Stimulated activated naive B cell treated with anti-CD40 and anti-IgM and Interleukin-4, amounts not matched to agents 10 μg/mL and 1 μg/mL and 100 μg/mL, for 72 hours (primary cell): ENCODE results near the gene ZBTB16.

Source experiments
- ATAC-seq, 2 donors: fragments of 150-1000 bp; cut with Tn5 transposase; replicated peaks; 2 replicates each; pipeline ENCODE4 v1.10.0; 2021; ENCODE audit warnings: moderate library complexity in 1 of 2
- DNase-seq: peaks from one replicate; pipeline ENCODE4 v3.0.0; 2021
- H3K27ac Mint-ChIP-seq: one replicate; pipeline ENCODE4 v1.8.0; 2022; ENCODE audit warnings: mild to moderate bottlenecking, mixed read lengths
- H3K27me3 Mint-ChIP-seq, 2 donors: one replicate each; pipeline ENCODE4 v1.8.0; 2022; ENCODE audit warnings: mixed read lengths in 2 of 2
- H3K36me3 Mint-ChIP-seq, 2 donors: one replicate each; pipeline ENCODE4 v1.8.0; 2022; ENCODE audit warnings: mixed read lengths in 2 of 2, mild to moderate bottlenecking in 1 of 2
- H3K4me1 Mint-ChIP-seq, 2 donors: one replicate each; pipeline ENCODE4 v1.8.0; 2022; ENCODE audit warnings: mixed read lengths in 2 of 2, mild to moderate bottlenecking in 1 of 2
- H3K4me3 Mint-ChIP-seq, 2 donors: one replicate each; pipeline ENCODE4 v1.8.0; 2022; ENCODE audit warnings: mild to moderate bottlenecking in 2 of 2, mixed read lengths in 2 of 2, moderate library complexity in 1 of 2
- H3K9me3 Mint-ChIP-seq, 2 donors: one replicate each; pipeline ENCODE4 v1.8.0; 2022; ENCODE audit warnings: mixed read lengths in 2 of 2, mild to moderate bottlenecking in 1 of 2

The ZBTB16 gene

GRCh38 chr11:114078423-114078822 lies 18.9 kb downstream of the ZBTB16 start:
- peaks cover 1 to 3% of the 10 kb centered on the region in 2 donors for H3K36me3 Mint-ChIP-seq
- no peak overlapping the region for H3K4me3 Mint-ChIP-seq
- no peak for DNase-seq
- peaks cover 54 to 89% of the 10 kb centered on the region in 2 donors for H3K4me1 Mint-ChIP-seq
- H3K27ac Mint-ChIP-seq, result no peak overlapping the region
- no peak for ATAC-seq
- H3K9me3 Mint-ChIP-seq, result no peaks in the 10 kb centered on the region
- H3K27me3 Mint-ChIP-seq, result peaks cover 23 to 39% of the 10 kb centered on the region in 2 donors

- H3K4me3 Mint-ChIP-seq, result no peak overlapping the region
- H3K9me3 Mint-ChIP-seq, result no peaks in the 10 kb centered on the region
- ATAC-seq (no peak), DNase-seq (no peak)
- H3K4me1 Mint-ChIP-seq, result peaks cover 52 to 87% of the 10 kb centered on the region in 2 donors
- H3K27ac Mint-ChIP-seq, result no peak overlapping the region
- peaks cover 1 to 3% of the 10 kb centered on the region in 2 donors for H3K36me3 Mint-ChIP-seq
- peaks cover 26 to 48% of the 10 kb centered on the region in 2 donors for H3K27me3 Mint-ChIP-seq
These were observed 20.1 kb downstream of the ZBTB16 start for GRCh38 chr11:114079511-114080065.

DNA sequence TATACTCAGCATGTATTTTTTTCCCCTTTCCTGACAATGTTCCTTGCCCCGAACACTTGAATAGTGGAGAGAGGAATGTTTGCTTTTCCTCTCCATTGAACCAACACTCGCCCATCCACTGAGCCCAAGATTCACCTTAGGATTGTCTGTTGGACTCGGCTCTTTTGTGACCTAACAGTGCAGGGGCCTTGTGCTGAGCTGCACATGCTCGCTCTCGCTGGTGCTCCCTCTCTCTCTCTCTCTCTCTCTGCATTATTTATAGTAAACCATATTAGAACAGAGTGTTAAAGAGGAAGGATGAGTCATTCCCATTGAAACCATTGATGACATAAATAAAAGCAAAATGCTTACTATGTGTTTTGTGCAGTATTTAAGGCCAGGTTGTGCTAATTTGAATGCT lies 20.7 kb downstream of the ZBTB16 start:
- Mint-ChIP-seq H3K4me3 (no peak overlapping the region), H3K36me3 (peaks cover 0 to 3% of the 10 kb centered on the region in 2 donors), H3K9me3 (no peaks in the 10 kb centered on the region), H3K4me1 (peaks cover 48 to 80% of the 10 kb centered on the region in 2 donors), H3K27ac (no peak overlapping the region), H3K27me3 (peaks cover 20 to 42% of the 10 kb centered on the region in 2 donors)
- ATAC-seq, result peak; percentile 64 to 65
- DNase-seq, result no peak

GRCh38 chr11:114080769-114081168 lies 21.3 kb downstream of the ZBTB16 start:
- ATAC-seq (no peak), DNase-seq (no peak)
- Mint-ChIP-seq H3K9me3 (no peaks in the 10 kb centered on the region), H3K4me1 (peaks cover 51 to 78% of the 10 kb centered on the region in 2 donors), H3K4me3 (no peak overlapping the region), H3K27ac (no peak overlapping the region), H3K27me3 (peaks cover 23 to 38% of the 10 kb centered on the region in 2 donors), H3K36me3 (peaks cover 0 to 2% of the 10 kb centered on the region in 2 donors)

DNA sequence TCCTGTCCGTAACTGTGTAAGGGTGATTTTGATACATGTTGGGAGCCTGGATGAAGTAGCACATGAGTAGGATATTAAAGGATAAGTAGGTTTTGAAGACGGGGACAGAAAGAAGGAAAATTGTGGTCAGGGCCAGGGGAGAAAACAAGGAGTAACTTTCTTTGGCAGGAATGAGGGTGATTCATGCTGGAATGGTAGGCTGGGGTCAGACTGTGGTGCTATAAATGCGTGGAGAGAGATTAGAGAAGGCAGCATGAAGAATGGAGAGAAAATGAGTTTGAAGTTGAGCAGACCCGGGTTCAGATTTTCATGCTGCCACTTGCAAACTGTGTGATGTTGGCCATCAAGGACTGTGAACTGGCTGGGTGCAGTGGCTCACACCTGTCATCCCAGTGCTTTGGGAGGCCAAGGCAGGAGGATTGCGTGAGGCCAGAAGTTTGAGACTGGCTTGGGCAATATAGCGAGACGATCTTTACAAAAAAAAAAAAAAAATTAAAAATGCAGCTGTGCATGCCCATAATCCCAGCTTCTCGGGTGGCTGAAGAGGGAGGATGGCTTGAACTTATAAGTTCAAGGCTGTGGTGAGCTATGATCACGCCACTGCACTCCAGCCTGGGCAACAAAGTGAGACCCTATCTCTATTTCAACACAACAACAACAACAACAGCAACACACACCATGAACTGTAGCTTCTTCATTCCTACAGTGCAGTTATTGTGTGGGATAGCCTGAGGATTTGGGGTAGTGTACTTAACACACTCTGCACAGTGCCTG lies 22.3 kb downstream of the ZBTB16 start:
- Mint-ChIP-seq H3K27me3 (peaks cover 19 to 32% of the 10 kb centered on the region in 2 donors), H3K4me3 (no peak overlapping the region), H3K4me1 (peaks cover 51 to 71% of the 10 kb centered on the region in 2 donors)

GRCh38 chr11:114082415-114082748 lies 22.9 kb downstream of the ZBTB16 start:
- Mint-ChIP-seq H3K4me3 (no peak overlapping the region), H3K36me3 (peaks cover 3 to 6% of the 10 kb centered on the region in 2 donors), H3K27me3 (peaks cover 15 to 27% of the 10 kb centered on the region in 2 donors), H3K4me1 (peaks cover 53 to 71% of the 10 kb centered on the region in 2 donors), H3K27ac (no peak overlapping the region), H3K9me3 (no peaks in the 10 kb centered on the region)
- DNase-seq (no peak), ATAC-seq (no peak)

More for the DNA sequence above, 22.3 kb downstream of the ZBTB16 start:
- H3K27ac Mint-ChIP-seq, result no peak overlapping the region
- peaks cover 0 to under 1% of the 10 kb centered on the region in 2 donors for H3K36me3 Mint-ChIP-seq
- no peaks in the 10 kb centered on the region for H3K9me3 Mint-ChIP-seq
- ATAC-seq, result no peak
- DNase-seq, result no peak

GRCh38 chr11:114082767-114083181 lies 23.3 kb downstream of the ZBTB16 start:
- Mint-ChIP-seq H3K9me3 (no peaks in the 10 kb centered on the region), H3K4me1 (peaks cover 50 to 69% of the 10 kb centered on the region in 2 donors), H3K4me3 (peak overlapping the region; percentile 5 to 48), H3K27me3 (peaks cover 13 to 24% of the 10 kb centered on the region in 2 donors), H3K36me3 (peaks cover 4 to 7% of the 10 kb centered on the region in 2 donors), H3K27ac (no peak overlapping the region)
- ATAC-seq (peak; percentile 31 to 35), DNase-seq (no peak)

DNA sequence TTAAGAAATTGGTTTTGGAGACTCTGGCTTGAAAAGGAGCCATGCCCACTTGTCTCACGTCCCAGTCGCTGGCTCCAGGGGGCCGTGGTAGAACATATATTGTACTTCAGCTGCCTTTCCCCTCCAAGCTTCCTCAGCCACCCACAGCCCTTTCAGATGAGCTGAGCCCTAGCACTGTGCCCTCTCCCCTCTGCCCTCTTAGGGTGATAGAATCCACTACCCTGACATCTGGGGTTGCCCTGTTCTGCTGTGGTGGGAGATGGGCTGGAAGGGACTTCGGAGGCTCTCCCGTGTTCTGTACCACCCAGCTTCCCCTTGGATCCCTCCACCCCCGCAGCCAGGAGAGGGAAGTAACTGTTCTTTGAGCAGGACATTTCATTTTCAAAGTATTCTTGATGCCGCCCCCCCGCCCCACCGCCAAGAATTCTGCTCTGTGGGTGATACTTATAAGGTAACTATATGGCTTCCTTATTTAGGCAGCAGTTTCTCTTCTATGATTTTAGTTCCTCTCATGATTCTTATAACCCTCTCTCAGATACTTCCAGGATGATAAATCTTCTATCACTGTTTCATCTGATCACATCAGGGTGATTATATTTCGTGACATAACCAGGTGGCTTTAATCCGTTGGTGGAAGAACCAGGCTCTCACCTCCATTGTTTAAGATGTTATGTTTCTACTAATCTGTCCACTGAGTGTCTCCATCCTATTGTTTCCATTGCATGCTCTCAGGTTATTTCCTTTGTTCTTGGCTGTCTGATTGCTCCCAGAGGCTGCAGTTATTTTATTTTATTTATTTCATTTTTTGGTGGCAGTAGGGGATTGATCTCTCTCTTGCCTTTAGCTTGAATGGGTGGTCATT lies 24.1 kb downstream of the ZBTB16 start:
- DNase-seq, result no peak
- ATAC-seq, result peak; percentile 36 to 51
- H3K9me3 Mint-ChIP-seq, result no peaks in the 10 kb centered on the region
- H3K36me3 Mint-ChIP-seq, result peaks cover 4 to 7% of the 10 kb centered on the region in 2 donors
- peaks cover 13 to 19% of the 10 kb centered on the region in 2 donors for H3K27me3 Mint-ChIP-seq
- peaks cover 43 to 60% of the 10 kb centered on the region in 2 donors for H3K4me1 Mint-ChIP-seq
- peak overlapping the region; percentile 46 to 57 for H3K4me3 Mint-ChIP-seq
- peak overlapping the region; percentile 4 for H3K27ac Mint-ChIP-seq

DNA sequence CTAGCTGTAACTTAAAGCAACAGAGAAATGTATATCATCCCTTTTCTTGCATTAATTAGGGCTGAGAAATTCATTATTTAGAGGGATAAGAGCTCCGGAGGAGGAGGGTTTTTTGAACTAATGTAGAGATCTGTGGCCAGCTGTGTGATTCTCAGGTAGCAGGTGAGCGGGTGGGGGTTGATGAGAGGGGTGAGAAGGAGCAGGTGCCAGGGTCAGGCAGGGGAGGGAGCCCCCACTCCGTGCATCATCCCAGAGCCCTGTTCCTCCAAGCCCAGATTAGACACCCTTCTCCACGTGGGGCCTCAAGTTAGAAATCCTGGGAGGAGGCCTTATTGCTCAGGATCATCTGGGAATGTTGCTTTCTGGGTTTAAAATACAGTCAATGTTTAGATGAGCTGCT lies 24.9 kb downstream of the ZBTB16 start:
- no peak for DNase-seq
- Mint-ChIP-seq H3K4me1 (peaks cover 41 to 56% of the 10 kb centered on the region in 2 donors), H3K9me3 (no peaks in the 10 kb centered on the region), H3K27me3 (peaks cover 13 to 17% of the 10 kb centered on the region in 2 donors), H3K36me3 (peaks cover 4 to 7% of the 10 kb centered on the region in 2 donors), H3K4me3 (no peak overlapping the region), H3K27ac (no peak overlapping the region)
- ATAC-seq, result no peak

DNA sequence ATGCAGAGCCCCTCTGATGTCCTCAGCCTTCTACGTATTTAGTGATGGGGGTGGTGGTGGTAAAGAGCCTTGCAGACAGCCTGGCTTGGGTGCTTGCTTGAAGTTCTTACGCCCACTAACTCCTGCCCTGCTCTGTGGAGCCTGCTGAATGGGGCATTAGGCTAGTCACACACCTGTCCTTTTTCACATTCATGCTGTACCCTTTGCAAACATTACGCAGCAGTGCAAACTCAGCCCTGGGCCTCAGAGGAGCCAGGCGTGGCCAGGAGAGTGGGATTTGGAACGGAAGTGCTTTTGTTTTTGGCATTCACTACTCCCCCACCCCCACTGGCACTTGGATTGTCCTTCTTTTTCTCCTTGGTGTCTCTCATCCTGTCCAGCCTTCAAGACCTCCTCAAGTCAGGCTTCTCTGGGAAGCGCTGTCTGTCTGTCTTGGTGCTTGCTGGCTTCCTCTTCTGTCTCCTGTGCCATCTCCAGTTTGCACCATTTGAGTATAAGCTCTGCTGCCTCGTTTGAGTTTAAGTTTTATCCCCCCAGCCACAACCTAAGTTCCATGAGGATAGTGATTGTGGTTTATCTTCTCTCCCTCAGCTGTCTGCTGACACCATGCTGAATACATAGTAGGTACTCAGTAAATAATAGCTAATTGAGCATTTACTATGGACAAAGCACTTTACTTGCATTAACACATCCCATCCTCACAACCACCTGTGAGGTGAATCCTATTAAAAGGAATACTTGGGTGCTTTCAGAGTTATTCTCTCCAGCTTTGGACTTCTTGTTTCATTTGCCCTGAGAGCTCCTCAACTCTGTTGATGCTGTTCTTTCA lies 26.7 kb downstream of the ZBTB16 start:
- no peak for DNase-seq
- Mint-ChIP-seq H3K27ac (no peak overlapping the region), H3K36me3 (peaks cover 4 to 7% of the 10 kb centered on the region in 2 donors), H3K27me3 (peaks cover 13 to 17% of the 10 kb centered on the region in 2 donors), H3K9me3 (no peaks in the 10 kb centered on the region), H3K4me3 (no peak overlapping the region), H3K4me1 (peaks cover 31 to 38% of the 10 kb centered on the region in 2 donors)
- ATAC-seq, result no peak

GRCh38 chr11:114087025-114087424 lies 27.5 kb downstream of the ZBTB16 start:
- H3K36me3 Mint-ChIP-seq, result peaks cover 6 to 10% of the 10 kb centered on the region in 2 donors
- DNase-seq, result no peak
- H3K27me3 Mint-ChIP-seq, result peaks cover 8 to 11% of the 10 kb centered on the region in 2 donors
- H3K9me3 Mint-ChIP-seq, result no peaks in the 10 kb centered on the region
- H3K27ac Mint-ChIP-seq, result no peak overlapping the region
- no peak for ATAC-seq
- H3K4me3 Mint-ChIP-seq, result no peak overlapping the region
- peaks cover 32 to 33% of the 10 kb centered on the region in 2 donors for H3K4me1 Mint-ChIP-seq

DNA sequence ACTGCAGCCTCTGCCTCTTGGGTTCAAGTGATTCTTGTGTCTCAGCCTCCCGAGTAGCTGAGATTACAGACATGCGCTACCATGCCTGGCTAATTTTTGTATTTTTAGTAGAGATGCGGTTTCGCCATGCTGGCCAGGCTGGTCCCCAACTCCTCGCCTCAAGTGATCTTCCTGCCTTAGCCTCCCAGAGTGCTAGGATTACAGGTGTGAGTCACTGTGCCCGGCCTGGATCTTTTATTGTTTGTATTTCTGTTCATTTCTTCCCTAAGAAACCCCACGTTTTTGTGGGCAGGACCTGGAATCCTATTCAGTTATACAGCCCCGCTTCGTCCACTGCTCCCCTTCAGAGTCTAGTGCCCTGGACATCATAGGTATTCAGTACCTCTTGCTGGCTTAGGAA lies 28.7 kb downstream of the ZBTB16 start:
- Mint-ChIP-seq H3K27ac (no peak overlapping the region), H3K4me3 (no peak overlapping the region), H3K9me3 (no peaks in the 10 kb centered on the region), H3K4me1 (peaks cover 20 to 28% of the 10 kb centered on the region in 2 donors), H3K27me3 (peaks cover 8 to 11% of the 10 kb centered on the region in 2 donors), H3K36me3 (peaks cover 6 to 10% of the 10 kb centered on the region in 2 donors)
- DNase-seq (no peak), ATAC-seq (no peak)

GRCh38 chr11:114088836-114089235 lies 29.3 kb downstream of the ZBTB16 start:
- no peak for ATAC-seq
- no peak overlapping the region for H3K27ac Mint-ChIP-seq

More at GRCh38 chr11:114088836-114089235, 29.3 kb downstream of the ZBTB16 start:
- Mint-ChIP-seq H3K4me3 (no peak overlapping the region), H3K27me3 (peaks cover 4 to 6% of the 10 kb centered on the region in 2 donors), H3K9me3 (no peaks in the 10 kb centered on the region), H3K36me3 (peaks cover 6 to 10% of the 10 kb centered on the region in 2 donors), H3K4me1 (peaks cover 13 to 23% of the 10 kb centered on the region in 2 donors)
- DNase-seq, result no peak
